ENCODE measurements around the gene HEMK1. TPM values are rescaled to one million over a fixed set of nuclear protein-coding genes. Genes with fewer than 3 reads are reported as not detected.

Gene HEMK1
- total and polyA plus RNA-seq, 2 donors (not counting 3 experiments of a cell fraction or from before 2014, with no cell fraction given), result 14.2 to 15.2 TPM

- Histone ChIP-seq H3K9me1 (replicated peaks; ENCODE audit: control insufficient read depth, extremely low read depth, insufficient read depth, low read length) (no peaks in the 10 kb centered on the region), H3K9ac (replicated peaks; ENCODE audit: extremely low read depth, insufficient read depth, low read length) (no peak overlapping the region), H3K4me1 (ENCODE audit: control insufficient read depth, extremely low read depth, insufficient read depth, low read length) (peaks cover 10% of the 10 kb centered on the region), H3K36me3 (ENCODE audit: control insufficient read depth in 2 of 2, extremely low read depth in 1 of 2, insufficient read depth in 2 of 2, low read length in 2 of 2) (no peaks in the 10 kb centered on the region), H3K4me3 (replicated peaks in 1 of 3; ENCODE audit: insufficient read depth in 1 of 3, low read depth in 1 of 3, low read length in 3 of 3) (no peak overlapping the region), H3K4me2 (ENCODE audit: insufficient read depth, low read length) (no peak overlapping the region), H3K27me3 (ENCODE audit: control insufficient read depth in 2 of 2, insufficient read depth in 2 of 2, low read length in 2 of 2) (no peaks in the 10 kb centered on the region), H4K20me1 (replicated peaks; ENCODE audit: control insufficient read depth, extremely low read depth, insufficient read depth, low read length) (no peaks in the 10 kb centered on the region), H2AFZ (ENCODE audit: low read depth, low read length) (peak overlapping the region; percentile 53), H3K27ac (ENCODE audit: insufficient read depth, low read depth, low read length) (peak overlapping the region; percentile 42), H3K79me2 (ENCODE audit: control insufficient read depth, insufficient read depth, low read length) (no peaks in the 10 kb centered on the region), H3K9me3 (replicated peaks; ENCODE audit: control insufficient read depth, insufficient read depth, low read length) (no peaks in the 10 kb centered on the region)
- intact Hi-C loops (cut with micrococcal nuclease) (loop anchor here (1.0 kb wide), 2 partner anchors 10 to 29 kb away; partner anchors contain the start of gene CISH), dilution Hi-C loops (cut with MboI; ENCODE audit: extremely low pct_ligation_motif_present, low sequenced_read_pairs) (no loop called here)
- DNase-seq (ENCODE audit: low read depth, low spot score) (peak; percentile 87), FAIRE-seq (peak; percentile 61)
- ChIA-PET POLR2A (interaction anchor here (0.7 to 1.9 kb wide), 3 partner anchors 9 to 909 kb away, joined by 3 to 7 read pairs (median 4); partner anchors contain the start of gene HEMK1), CTCF (interaction anchor here (0.6 to 1.7 kb wide), 6 partner anchors 9 to 29 kb away, joined by 3 to 8 read pairs (median 4); partner anchors contain the start of genes CISH and MAPKAPK3)
- BruUV-seq (replicated peaks), result no TSS peak
- TF ChIP-seq POLR2A (IDR thresholded peaks at IDR 0.05; ENCODE audit: low read depth, low read length) (no peak), GATA2 (IDR thresholded peaks at IDR 0.05; ENCODE audit: insufficient read depth, insufficient read length, low read depth, low read length) (no peak), CTCF (IDR thresholded peaks at IDR 0.05; ENCODE audit: extremely low read depth in 1 of 2, insufficient read depth in 1 of 2, low read depth in 1 of 2, low read length in 2 of 2) (no peak), EZH2 (IDR thresholded peaks at IDR 0.05; ENCODE audit: borderline replicate concordance, low read depth, low read length, severe bottlenecking) (no peak), MAX (IDR thresholded peaks at IDR 0.05; ENCODE audit: insufficient read depth, insufficient read length) (no peak), JUN (IDR thresholded peaks at IDR 0.05; ENCODE audit: borderline replicate concordance, insufficient read depth, insufficient read length, low read depth) (no peak), FOS (IDR thresholded peaks at IDR 0.05; ENCODE audit: borderline replicate concordance, insufficient read depth, low read length) (no peak), MYC (IDR thresholded peaks at IDR 0.05; ENCODE audit: low read depth, low read length) (no peak), POLR2AphosphoS5 (IDR thresholded peaks at IDR 0.05; ENCODE audit: insufficient read depth, low read depth, low read length) (no peak)
Observed at GRCh38 chr3:50600841-50601591, 31.7 kb downstream of the HEMK1 start.
